HepG2 (cell line): ENCODE data around the gene PPARA. TPM values are rescaled to one million over a fixed set of nuclear protein-coding genes. Genes with fewer than 3 reads are reported as not detected.

Experiments
- CAMTA2 ChIP-seq: sonication (generic); formaldehyde crosslinking; IDR thresholded peaks from 2 replicates; pipeline ENCODE4 v1.4.0; 2020; ENCODE audit warnings: mild to moderate bottlenecking, missing genetic modification reagents, borderline replicate concordance
- DNMT1 ChIP-seq: sonication (generic); formaldehyde crosslinking; IDR thresholded peaks from 2 replicates; pipeline ENCODE4 v1.5.1; 2020; ENCODE audit warnings: mild to moderate bottlenecking, missing genetic modification reagents
- EZH2 ChIP-seq: conservative IDR thresholded peaks from 2 replicates; pipeline ENCODE4 v1.6.1; 2012; ENCODE audit warnings: mild to moderate bottlenecking, low read depth, low read length, moderate library complexity
- HNF4A ChIP-seq: sonication (generic); formaldehyde crosslinking; IDR thresholded peaks from 2 replicates; pipeline ENCODE4 v1.4.0; 2020; ENCODE audit warnings: missing genetic modification reagents
- MAFF ChIP-seq: IDR thresholded peaks from 2 replicates; pipeline ENCODE4 v1.6.1; 2011; ENCODE audit warnings: low read depth, low read length, improper control_type of control experiment
- MTA1 ChIP-seq: sonication (generic); formaldehyde crosslinking; IDR thresholded peaks from 2 replicates; pipeline ENCODE4 v1.4.0; 2020; ENCODE audit warnings: missing genetic modification reagents, mild to moderate bottlenecking, borderline replicate concordance
- MTF1 ChIP-seq: sonication (generic); formaldehyde crosslinking; IDR thresholded peaks from 2 replicates; pipeline ENCODE4 v1.5.0; 2020; ENCODE audit warnings: missing genetic modification reagents
- POLR2AphosphoS5 ChIP-seq: IDR thresholded peaks from 2 replicates; pipeline ENCODE4 v1.6.1; 2012; ENCODE audit warnings: low read depth, low read length
- RORA ChIP-seq: sonication (generic); formaldehyde crosslinking; IDR thresholded peaks from 2 replicates; pipeline ENCODE4 v1.5.0; 2020; ENCODE audit warnings: mild to moderate bottlenecking, missing genetic modification reagents, moderate library complexity
- SNAPC2 ChIP-seq: sonication (generic); formaldehyde crosslinking; IDR thresholded peaks from 2 replicates; pipeline ENCODE4 v1.8.1; 2022; ENCODE audit warnings: mild to moderate bottlenecking, missing genetic modification reagents
- ZNF317 ChIP-seq: sonication (generic); formaldehyde crosslinking; IDR thresholded peaks from 2 replicates; pipeline ENCODE4 v1.5.0; 2020; ENCODE audit warnings: mild to moderate bottlenecking, missing genetic modification reagents
- ZNF468 ChIP-seq: sonication (generic); formaldehyde crosslinking; IDR thresholded peaks from 2 replicates; pipeline ENCODE4 v1.8.0; 2022; ENCODE audit warnings: mild to moderate bottlenecking, moderate library complexity, missing genetic modification reagents
- ZNF644 ChIP-seq: IDR thresholded peaks from 2 replicates; pipeline ENCODE4 v1.6.1; 2016; ENCODE audit warnings: low read depth
- polyA plus RNA-seq, 8 experiments: library from polyadenylated mRNA; depleted of rRNA in 3 of 8; stranded (reverse) in 7 of 8; unstranded in 1 of 8; fragments of >200 nt; fragmentation: Illumina TruSeq in 4 of 8; extraction: Trizol in 4 of 8; gene quantifications; 2 replicates each; pipeline versions ENCODE4 v1.2.1 to v1.2.3, GENCODE V29; 2011 to 2016; ENCODE audit warnings: low read depth in 4 of 8, missing spikeins in 1 of 8, mixed read lengths in 1 of 8; ENCODE audit not compliant: insufficient read depth in 1 of 8
- total RNA-seq, 5 experiments: library from RNA; depleted of rRNA; stranded (reverse); fragments of >200 nt; fragmentation: Illumina TruSeq; extraction: Trizol; gene quantifications; 2 replicates each; pipeline ENCODE4 v1.2.3, GENCODE V29; 2016; ENCODE audit warnings: low read depth in 1 of 5
- TF ChIP-seq, protein P1 (sequence below): sonication (generic); formaldehyde crosslinking; IDR thresholded peaks from 2 replicates; pipeline ENCODE4 v1.4.0; 2020; ENCODE audit warnings: missing genetic modification reagents
- TF ChIP-seq, protein P2 (sequence below): sonication (generic); formaldehyde crosslinking; IDR thresholded peaks from 2 replicates; pipeline ENCODE4 v1.5.1; 2020; ENCODE audit warnings: mild to moderate bottlenecking, missing genetic modification reagents, moderate library complexity
- TF ChIP-seq, protein P3 (sequence below): sonication (generic); formaldehyde crosslinking; IDR thresholded peaks from 2 replicates; pipeline ENCODE4 v1.8.1; 2023; ENCODE audit warnings: missing genetic modification reagents, mild to moderate bottlenecking, borderline replicate concordance

Gene PPARA
- total and polyA plus RNA-seq, 2 of the 13 experiments (the other 11 are each of a cell fraction or from before 2014, with no cell fraction given), result 18.2 to 24.7 TPM

DNA sequence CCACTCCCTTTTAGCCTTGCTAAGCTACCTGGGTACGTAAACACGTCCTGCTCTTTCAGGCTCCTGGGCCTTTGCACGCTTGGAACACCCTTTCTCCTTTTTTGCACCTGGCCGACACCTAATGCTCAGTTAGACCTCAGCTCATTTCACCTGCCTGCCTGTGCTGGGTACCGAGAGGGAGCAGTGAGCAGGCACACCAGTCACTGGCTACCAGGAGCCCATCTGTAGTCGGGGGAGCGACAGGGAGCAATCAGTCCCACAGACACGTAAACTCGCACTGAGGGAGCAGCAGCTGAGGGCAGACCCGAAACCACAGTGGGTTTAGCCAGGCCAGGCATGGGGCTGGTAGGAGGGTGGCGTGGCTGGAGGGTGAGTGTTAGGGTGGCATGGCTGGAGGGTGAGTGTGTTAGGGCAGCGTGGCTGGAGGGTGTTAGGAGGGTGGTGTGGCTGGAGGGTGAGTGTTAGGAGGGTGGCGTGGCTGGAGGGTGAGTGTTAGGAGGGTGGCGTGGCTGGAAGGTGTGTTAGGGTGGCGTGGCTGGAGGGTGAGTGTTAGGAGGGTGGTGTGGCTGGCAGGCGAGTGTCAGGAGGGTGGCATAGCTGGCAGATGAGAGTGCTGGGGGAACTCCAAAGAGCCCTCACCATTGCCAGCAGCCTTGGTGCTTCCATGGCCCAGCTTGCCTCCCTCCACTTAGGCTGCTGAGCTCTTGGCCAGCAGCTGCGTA is 140.0 kb downstream of the PPARA start (continued):
- no peak for TF ChIP-seq MTA1
- TF ChIP-seq CAMTA2, result no peak
- no peak for TF ChIP-seq HNF4A (CRISPR knock-in tag)
- TF ChIP-seq SNAPC2 (CRISPR knock-in tag), result no peak
- TF ChIP-seq ZNF644 (CRISPR knock-in tag), result no peak
- TF ChIP-seq, protein P1, sequence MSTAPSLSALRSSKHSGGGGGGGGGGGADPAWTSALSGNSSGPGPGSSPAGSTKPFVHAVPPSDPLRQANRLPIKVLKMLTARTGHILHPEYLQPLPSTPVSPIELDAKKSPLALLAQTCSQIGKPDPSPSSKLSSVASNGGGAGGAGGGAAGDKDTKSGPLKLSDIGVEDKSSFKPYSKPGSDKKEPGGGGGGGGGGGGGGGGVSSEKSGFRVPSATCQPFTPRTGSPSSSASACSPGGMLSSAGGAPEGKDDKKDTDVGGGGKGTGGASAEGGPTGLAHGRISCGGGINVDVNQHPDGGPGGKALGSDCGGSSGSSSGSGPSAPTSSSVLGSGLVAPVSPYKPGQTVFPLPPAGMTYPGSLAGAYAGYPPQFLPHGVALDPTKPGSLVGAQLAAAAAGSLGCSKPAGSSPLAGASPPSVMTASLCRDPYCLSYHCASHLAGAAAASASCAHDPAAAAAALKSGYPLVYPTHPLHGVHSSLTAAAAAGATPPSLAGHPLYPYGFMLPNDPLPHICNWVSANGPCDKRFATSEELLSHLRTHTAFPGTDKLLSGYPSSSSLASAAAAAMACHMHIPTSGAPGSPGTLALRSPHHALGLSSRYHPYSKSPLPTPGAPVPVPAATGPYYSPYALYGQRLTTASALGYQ (CRISPR knock-in tag), result no peak
- TF ChIP-seq RORA (CRISPR knock-in tag), result no peak
- TF ChIP-seq ZNF468 (CRISPR knock-in tag), result no peak
- no peak for TF ChIP-seq EZH2
- TF ChIP-seq MAFF, result no peak
- TF ChIP-seq ZNF317, result no peak
- no peak for TF ChIP-seq MTF1 (CRISPR knock-in tag)
- TF ChIP-seq DNMT1 (CRISPR knock-in tag), result no peak
- TF ChIP-seq, protein P2, sequence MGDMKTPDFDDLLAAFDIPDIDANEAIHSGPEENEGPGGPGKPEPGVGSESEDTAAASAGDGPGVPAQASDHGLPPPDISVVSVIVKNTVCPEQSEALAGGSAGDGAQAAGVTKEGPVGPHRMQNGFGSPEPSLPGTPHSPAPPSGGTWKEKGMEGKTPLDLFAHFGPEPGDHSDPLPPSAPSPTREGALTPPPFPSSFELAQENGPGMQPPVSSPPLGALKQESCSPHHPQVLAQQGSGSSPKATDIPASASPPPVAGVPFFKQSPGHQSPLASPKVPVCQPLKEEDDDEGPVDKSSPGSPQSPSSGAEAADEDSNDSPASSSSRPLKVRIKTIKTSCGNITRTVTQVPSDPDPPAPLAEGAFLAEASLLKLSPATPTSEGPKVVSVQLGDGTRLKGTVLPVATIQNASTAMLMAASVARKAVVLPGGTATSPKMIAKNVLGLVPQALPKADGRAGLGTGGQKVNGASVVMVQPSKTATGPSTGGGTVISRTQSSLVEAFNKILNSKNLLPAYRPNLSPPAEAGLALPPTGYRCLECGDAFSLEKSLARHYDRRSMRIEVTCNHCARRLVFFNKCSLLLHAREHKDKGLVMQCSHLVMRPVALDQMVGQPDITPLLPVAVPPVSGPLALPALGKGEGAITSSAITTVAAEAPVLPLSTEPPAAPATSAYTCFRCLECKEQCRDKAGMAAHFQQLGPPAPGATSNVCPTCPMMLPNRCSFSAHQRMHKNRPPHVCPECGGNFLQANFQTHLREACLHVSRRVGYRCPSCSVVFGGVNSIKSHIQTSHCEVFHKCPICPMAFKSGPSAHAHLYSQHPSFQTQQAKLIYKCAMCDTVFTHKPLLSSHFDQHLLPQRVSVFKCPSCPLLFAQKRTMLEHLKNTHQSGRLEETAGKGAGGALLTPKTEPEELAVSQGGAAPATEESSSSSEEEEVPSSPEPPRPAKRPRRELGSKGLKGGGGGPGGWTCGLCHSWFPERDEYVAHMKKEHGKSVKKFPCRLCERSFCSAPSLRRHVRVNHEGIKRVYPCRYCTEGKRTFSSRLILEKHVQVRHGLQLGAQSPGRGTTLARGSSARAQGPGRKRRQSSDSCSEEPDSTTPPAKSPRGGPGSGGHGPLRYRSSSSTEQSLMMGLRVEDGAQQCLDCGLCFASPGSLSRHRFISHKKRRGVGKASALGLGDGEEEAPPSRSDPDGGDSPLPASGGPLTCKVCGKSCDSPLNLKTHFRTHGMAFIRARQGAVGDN (CRISPR knock-in tag), result 0 out of 2 replicates have a peak, but pooled peaks have one; percentile 14
- peak; percentile 42; the same call in 1 of the 2 replicates for TF ChIP-seq POLR2AphosphoS5
- TF ChIP-seq, protein P3, sequence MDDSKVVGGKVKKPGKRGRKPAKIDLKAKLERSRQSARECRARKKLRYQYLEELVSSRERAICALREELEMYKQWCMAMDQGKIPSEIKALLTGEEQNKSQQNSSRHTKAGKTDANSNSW (CRISPR knock-in tag), result no peak
